Esophagus (tissue), 2 donors: Measurements from ENCODE around the gene EXD3. TPM values are rescaled to one million over a fixed set of nuclear protein-coding genes. Genes with fewer than 3 reads are reported as not detected.

Experiments
- H3K27ac ChIP-seq, 2 donors: one replicate each; pipeline ENCODE4 v1.5.1; 2013; ENCODE audit warnings: low read depth in 2 of 2, mild to moderate bottlenecking in 2 of 2, inconsistent platforms in 1 of 2, low read length in 1 of 2, moderate library complexity in 1 of 2
- H3K27me3 ChIP-seq, 2 donors: one replicate each; pipeline ENCODE4 v1.6.1; 2013; ENCODE audit warnings: low read length in 2 of 2, control low read depth in 1 of 2, mild to moderate bottlenecking in 1 of 2; ENCODE audit not compliant: insufficient read depth in 2 of 2, control insufficient read depth in 1 of 2
- H3K36me3 ChIP-seq, 2 donors: one replicate each; pipeline ENCODE4 v1.6.1; 2013; ENCODE audit warnings: low read length in 1 of 2; ENCODE audit not compliant: control insufficient read depth in 2 of 2, insufficient read depth in 2 of 2
- H3K4me1 ChIP-seq, 2 donors: one replicate each; pipeline ENCODE4 v1.6.1; 2013; ENCODE audit warnings: low read length in 1 of 2; ENCODE audit not compliant: control insufficient read depth in 2 of 2, insufficient read depth in 2 of 2
- H3K4me3 ChIP-seq, 2 donors: one replicate each; pipeline ENCODE4 v1.5.1; 2013; ENCODE audit warnings: low read length in 2 of 2, mild to moderate bottlenecking in 2 of 2, low read depth in 1 of 2, moderate library complexity in 1 of 2
- H3K9me3 ChIP-seq, 2 donors: one replicate each; pipeline ENCODE4 v1.6.1; 2013; ENCODE audit warnings: mild to moderate bottlenecking in 2 of 2, low read depth in 1 of 2, low read length in 1 of 2, moderate library complexity in 1 of 2; ENCODE audit not compliant: control insufficient read depth in 2 of 2, insufficient read depth in 1 of 2
- WGBS, 2 donors: extraction: QIAGEN DNeasy Blood & Tissue Kit; methylation state at CpG; one replicate each; pipeline ENCODE4 v1.1.7; 2013; 5-methylcytosine and 5-hydroxymethylcytosine counted together
- polyA plus RNA-seq, 2 donors: library from polyadenylated mRNA; stranded (reverse); fragments of 200-250 nt; gene quantifications; one replicate each; pipeline ENCODE4 v1.2.3, GENCODE V29; 2013
- donor health status: healthy with polysubstance abuse.
- donor health status: Bipolar disorder and iron deficiency.

The EXD3 gene
- polyA plus RNA-seq, 2 donors: 9.7 to 20.8 TPM

DNA sequence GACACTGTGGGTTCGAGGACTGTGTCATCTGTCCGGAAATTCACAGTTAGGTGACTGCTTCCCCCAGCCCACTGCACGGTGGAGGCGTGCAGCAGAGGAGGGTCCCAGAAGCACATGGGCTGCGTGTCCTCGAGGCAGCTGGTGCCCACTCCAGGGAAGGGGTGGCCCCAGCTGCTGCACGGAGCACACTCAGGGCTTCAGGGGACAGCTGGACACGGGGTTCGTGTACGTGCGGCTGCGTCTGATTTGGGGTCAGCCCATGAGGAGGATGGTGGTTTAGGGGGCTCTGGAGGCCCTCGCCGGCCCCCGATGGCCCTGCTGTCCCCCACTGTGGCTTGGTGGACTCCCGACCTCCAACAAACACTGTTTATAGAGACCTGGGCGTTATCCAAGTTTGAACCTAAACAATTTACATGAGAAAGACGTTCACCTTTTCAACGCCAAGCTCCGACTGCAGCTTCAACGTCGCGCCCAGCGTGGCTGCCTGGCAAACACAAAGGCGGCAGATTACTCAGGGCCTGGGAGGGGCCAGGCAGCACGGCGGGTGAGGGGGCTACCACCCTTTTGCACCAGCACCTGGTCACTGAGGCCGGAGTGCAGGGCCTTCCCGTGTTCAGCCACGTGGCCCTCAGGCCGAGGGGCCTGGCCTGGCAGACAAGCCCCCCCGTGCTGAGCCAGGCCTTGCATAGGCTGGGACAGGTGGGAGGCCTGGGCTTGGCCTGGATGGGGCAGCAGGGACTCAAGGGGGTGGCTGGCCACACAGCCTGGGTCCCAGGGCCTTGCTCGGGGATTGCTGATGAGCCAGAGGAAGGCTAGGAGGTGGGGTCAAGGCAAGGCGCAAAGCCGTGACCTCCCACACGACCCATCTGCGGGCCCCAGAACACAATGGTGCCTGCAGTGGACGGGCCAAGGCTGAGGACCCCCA lies 55.2 kb downstream of the EXD3 start:
- Histone ChIP-seq H3K27me3 (no peaks in the 10 kb centered on the region), H3K4me1 (no peaks in the 10 kb centered on the region), H3K36me3 (peaks cover 0 to 18% of the 10 kb centered on the region in 2 donors), H3K4me3 (no peak overlapping the region), H3K9me3 (peaks cover 0 to 2% of the 10 kb centered on the region in 2 donors), H3K27ac (no peak overlapping the region)
- WGBS, 2 donors: 82 to 85% methylated on average over 33 to 38 of the region's 38 CpGs

DNA sequence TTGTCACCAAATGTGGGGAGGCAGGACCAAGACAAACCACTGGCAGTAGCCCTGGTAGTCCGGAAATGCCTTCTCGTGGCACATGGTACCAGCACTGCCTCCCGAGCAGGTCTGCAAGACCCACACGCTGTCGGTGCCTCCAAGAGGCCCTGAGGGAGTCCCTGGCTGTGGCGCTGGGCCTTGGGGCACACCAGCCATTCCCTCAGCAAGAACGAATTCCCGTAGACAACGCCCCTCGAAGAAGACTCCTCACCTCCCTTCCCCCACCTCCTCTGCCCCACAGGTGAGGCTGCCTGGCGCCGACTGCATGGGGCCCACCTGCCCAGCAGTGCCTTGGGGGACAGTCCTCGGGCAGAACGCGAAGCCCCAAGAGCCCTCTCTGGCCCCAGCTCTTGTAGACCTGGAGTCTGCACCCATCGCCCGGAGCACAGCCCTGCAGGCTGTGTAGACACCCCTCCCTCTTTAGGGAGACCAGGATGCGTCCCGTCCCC lies 56.0 kb downstream of the EXD3 start:
- H3K36me3 ChIP-seq: peaks cover 0 to 18% of the 10 kb centered on the region in 2 donors
- whole genome bisulfite sequencing, 2 donors: 94 to 98% methylated on average over 19 of the region's 19 CpGs
- peaks cover 0 to 2% of the 10 kb centered on the region in 2 donors for H3K9me3 ChIP-seq
- H3K4me1 ChIP-seq: no peaks in the 10 kb centered on the region
- no peak overlapping the region for H3K4me3 ChIP-seq
- H3K27ac ChIP-seq: no peak overlapping the region
- H3K27me3 ChIP-seq: no peaks in the 10 kb centered on the region

DNA sequence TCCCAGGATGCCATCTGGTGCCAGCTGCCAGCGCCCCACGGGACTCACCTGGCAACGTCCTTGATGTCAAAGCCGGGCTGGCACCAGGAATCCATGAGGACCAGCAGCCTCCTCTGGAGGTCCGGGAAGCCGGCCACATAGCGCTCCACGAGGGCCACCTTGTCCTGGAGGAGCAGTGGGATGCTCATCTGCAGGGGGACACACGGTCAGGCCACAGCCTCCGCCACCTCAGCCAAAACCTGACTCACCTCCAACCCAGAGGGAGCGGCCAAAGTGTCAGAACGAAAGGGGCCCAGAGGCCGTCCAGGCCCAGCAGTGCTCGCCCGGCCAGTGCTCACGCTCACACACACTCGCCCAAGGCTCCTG lies 56.5 kb downstream of the EXD3 start:
- no peak overlapping the region for H3K4me3 ChIP-seq
- no peaks in the 10 kb centered on the region for H3K4me1 ChIP-seq
- H3K27me3 ChIP-seq: no peaks in the 10 kb centered on the region
- peaks cover 0 to 18% of the 10 kb centered on the region in 2 donors for H3K36me3 ChIP-seq
- H3K27ac ChIP-seq: no peak overlapping the region
- H3K9me3 ChIP-seq: peaks cover 0 to 2% of the 10 kb centered on the region in 2 donors
- 90 to 91% methylated on average over 17 of the region's 17 CpGs for WGBS, 2 donors

DNA sequence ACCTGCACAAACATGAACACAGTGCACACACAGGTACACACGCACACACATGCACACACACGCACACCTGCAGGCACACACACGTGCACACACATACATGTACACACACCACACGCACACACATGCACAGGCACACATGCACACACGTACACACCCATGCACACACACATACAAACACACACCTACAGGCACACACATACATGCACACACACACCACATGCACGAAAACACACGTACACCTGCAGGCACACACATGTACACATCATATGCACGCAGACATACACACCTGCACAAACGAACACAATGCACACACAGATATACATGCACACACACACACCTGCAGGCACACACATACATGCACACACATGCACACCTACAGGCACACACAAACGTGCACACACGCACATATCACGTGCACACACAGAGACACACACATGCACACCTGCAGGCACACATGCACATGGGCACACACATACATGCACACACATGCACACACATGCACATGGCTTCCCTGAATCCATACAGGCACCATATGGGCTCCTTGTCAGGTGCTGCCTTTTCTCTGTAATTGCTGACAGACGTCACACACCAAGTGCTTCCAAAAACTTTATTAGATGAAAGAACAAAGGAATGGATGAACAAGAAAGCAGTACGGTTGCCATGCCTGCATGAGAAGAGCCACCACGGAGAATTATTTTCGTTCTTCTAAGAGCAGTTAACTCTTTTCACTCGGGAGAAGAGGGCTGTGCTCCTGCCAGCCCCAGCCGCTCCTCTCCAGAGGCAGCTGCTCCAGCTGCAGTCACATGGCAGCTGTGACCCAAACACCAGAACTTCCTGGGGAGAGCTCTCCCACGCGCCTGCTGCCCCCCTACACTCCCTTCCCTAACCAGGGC lies 57.2 kb downstream of the EXD3 start:
- H3K4me1 ChIP-seq: no peaks in the 10 kb centered on the region
- H3K27me3 ChIP-seq: no peaks in the 10 kb centered on the region
- no peak overlapping the region for H3K4me3 ChIP-seq
- peaks cover 0 to 16% of the 10 kb centered on the region in 2 donors for H3K36me3 ChIP-seq
- H3K27ac ChIP-seq: no peak overlapping the region
- WGBS, 2 donors: 85% methylated on average over 20 of the region's 20 CpGs
- peaks cover 0 to 2% of the 10 kb centered on the region in 2 donors for H3K9me3 ChIP-seq

DNA sequence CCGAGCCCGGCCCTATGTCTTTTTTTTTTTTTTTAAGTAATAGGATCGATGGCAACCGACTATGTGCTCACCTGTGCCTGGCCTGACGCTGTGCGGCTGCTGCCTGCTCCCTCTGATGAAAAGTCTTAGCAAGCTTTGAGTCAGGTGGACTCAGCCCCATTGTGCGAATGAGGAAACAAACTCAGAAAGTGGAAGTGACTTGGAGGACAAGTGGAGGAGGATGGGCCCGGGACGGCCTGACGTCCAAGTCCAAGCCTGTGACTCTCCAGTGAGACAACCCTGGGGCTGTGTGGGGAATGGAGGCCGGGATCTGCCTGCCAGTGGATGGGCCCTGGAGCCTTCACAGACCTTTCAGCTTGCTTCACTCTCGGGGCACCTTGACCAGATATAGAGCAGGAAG lies 57.9 kb downstream of the EXD3 start:
- Histone ChIP-seq H3K4me1 (no peaks in the 10 kb centered on the region), H3K27ac (no peak overlapping the region), H3K36me3 (peaks cover 0 to 16% of the 10 kb centered on the region in 2 donors), H3K9me3 (peaks cover 0 to 2% of the 10 kb centered on the region in 2 donors), H3K4me3 (no peak overlapping the region), H3K27me3 (no peaks in the 10 kb centered on the region)
- 95 to 96% methylated on average over 12 of the region's 12 CpGs for WGBS, 2 donors

DNA sequence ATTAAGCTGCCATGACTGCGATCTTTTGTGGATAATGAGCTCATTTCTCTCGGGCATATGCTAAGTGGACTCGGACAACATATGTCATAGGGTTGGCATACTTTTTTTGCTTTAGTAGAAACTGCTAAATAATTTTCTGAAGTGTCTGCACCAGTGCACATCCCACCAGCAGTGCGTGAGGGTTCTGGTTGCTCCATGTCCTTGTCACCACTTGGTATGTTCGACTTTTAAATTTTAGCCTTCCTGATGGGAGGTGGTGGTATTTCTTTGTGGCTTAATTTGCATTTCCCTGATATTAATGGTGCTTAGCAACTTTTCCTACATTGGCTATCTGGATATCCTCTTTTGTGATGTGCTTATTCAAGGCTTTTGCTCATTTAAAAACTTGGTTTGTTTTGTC lies 63.1 kb downstream of the EXD3 start:
- Histone ChIP-seq H3K27me3 (no peaks in the 10 kb centered on the region), H3K9me3 (peaks cover 13 to 23% of the 10 kb centered on the region in 2 donors), H3K27ac (no peak overlapping the region), H3K4me1 (no peaks in the 10 kb centered on the region), H3K36me3 (no peaks in the 10 kb centered on the region), H3K4me3 (no peak overlapping the region)
- 92 to 97% methylated on average over 3 to 5 of the region's 5 CpGs for WGBS, 2 donors

DNA sequence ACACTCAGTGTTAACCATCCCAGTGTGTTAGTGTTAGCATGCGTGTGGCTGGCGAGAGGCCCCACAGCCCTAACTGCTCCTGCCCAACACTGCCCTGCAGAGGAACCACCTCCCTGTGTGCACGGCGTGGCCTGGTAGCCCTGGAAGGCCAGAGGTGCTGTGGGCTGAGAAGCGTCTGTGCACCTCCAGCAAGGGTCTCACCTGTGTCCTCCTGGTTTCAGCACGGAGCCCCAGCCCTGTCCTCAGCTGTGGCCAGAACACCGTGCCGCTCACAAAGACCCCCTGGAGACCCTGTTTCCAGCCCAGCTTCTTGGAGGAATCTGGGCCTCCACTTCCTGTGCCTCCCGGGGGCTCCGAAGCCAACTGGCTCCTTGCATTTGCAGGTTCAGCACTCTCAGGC lies 64.8 kb downstream of the EXD3 start:
- H3K4me1 ChIP-seq: no peaks in the 10 kb centered on the region
- H3K27ac ChIP-seq: no peak overlapping the region
- H3K4me3 ChIP-seq: no peak overlapping the region
- no peaks in the 10 kb centered on the region for H3K36me3 ChIP-seq
- H3K27me3 ChIP-seq: no peaks in the 10 kb centered on the region
- 96 to 97% methylated on average over 10 of the region's 10 CpGs for WGBS, 2 donors
- peaks cover 11 to 23% of the 10 kb centered on the region in 2 donors for H3K9me3 ChIP-seq

DNA sequence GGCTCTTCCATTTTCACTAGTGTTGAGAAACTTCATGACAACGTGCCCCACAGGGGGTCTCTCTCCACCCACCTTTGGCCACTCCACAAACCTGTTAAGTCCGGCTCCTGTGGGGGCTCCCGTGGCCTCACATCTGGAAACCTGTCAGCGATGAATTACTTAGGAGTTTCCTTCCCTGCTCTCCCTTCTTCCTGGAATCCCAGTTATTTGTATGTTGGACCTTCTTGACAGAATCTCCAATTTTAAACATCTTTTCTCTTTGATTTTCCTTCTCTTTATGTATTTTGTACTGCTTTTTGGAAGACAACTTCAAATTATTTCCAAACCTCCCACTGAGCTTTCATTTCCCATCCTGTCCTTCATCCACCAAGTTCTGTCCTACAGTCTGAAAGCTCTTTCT lies 65.8 kb downstream of the EXD3 start:
- Histone ChIP-seq H3K4me3 (no peak overlapping the region), H3K27me3 (no peaks in the 10 kb centered on the region), H3K36me3 (no peaks in the 10 kb centered on the region), H3K9me3 (peaks cover 11 to 23% of the 10 kb centered on the region in 2 donors), H3K4me1 (no peaks in the 10 kb centered on the region), H3K27ac (no peak overlapping the region)
- 89 to 90% methylated on average over 4 of the region's 4 CpGs for WGBS, 2 donors

DNA sequence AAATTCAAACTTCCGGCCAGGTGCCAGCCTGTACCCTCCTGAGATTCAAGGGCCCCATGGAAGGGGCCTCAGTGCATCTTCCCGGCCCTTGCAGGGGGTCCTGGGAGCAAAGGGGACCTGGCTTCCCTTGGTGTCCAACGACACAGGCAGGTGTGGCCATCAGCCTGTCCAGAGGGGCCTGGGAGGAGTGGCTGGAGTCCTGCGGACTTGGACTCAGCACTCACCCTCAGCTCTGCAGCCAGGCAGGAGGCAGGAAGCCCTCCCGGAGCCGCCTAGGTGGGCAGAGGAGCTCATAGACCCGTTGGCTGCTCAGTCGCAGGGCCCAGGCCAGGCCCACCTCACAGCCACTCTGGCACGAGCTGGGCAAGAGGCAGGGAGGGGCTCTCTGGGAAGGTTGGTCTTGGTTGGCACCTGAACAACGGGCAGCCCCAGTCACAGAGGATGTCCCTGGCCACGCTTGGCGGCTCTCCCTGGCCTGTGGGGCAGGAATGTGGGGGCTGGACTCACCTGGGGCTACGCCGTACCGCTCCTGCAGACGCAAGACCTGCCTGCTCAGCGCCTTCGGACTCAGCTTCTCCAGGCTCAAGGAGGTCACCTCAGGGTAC lies 67.1 kb downstream of the EXD3 start:
- H3K36me3 ChIP-seq: no peaks in the 10 kb centered on the region
- H3K27ac ChIP-seq: no peak overlapping the region
- H3K9me3 ChIP-seq: peaks cover 11 to 23% of the 10 kb centered on the region in 2 donors
- H3K4me1 ChIP-seq: no peaks in the 10 kb centered on the region
- no peak overlapping the region for H3K4me3 ChIP-seq
- H3K27me3 ChIP-seq: no peaks in the 10 kb centered on the region
- WGBS, 2 donors: 86 to 89% methylated on average over 18 of the region's 18 CpGs
